B cell (primary cell): Measurements from ENCODE around the gene ZMIZ1. TPM values are rescaled to one million over a fixed set of nuclear protein-coding genes. Genes with fewer than 3 reads are reported as not detected.

ENCODE experiments used
- ATAC-seq: fragments of 200-7000 bp; cut with Tn5 transposase; one replicate; pipeline ENCODE4 v1.10.0; 2021; ENCODE audit warnings: low read depth, mild to moderate bottlenecking, moderate number of reproducible peaks, moderate library complexity
- CTCF ChIA-PET: fragments of 350-600 bp; sonication (Branson Sonifier 250); formaldehyde crosslinking; loops from one replicate; lab custom pipeline; 2021; ENCODE audit warnings: antibody characterized with exemption, inconsistent platforms; lab: Charles Lee
- POLR2A ChIA-PET: fragments of 350-600 bp; sonication (Branson Sonifier 250); formaldehyde crosslinking; loops from one replicate; lab custom pipeline; 2021; ENCODE audit warnings: antibody characterized with exemption; lab: Charles Lee
- DNase-seq: peaks from one replicate; pipeline ENCODE4 v3.0.0; 2013
- H2AFZ ChIP-seq: 2 replicates; pipeline ENCODE4 v1.6.1; 2012; ENCODE audit warnings: mild to moderate bottlenecking, low read depth, low read length; ENCODE audit not compliant: insufficient read depth, poor library complexity, severe bottlenecking
- H3K27ac ChIP-seq, 2 donors: 1 replicate in 1 of 2; 2 replicates in 1 of 2; pipeline ENCODE4 v1.5.1; 2012 to 2013; ENCODE audit warnings: low read length in 2 of 2, mild to moderate bottlenecking in 2 of 2, moderate library complexity in 1 of 2
- H3K27me3 ChIP-seq, 4 experiments: fragments of 200-600 bp in 1 of 4; sonication (generic) in 1 of 4; replicated peaks in 1 of 4; 1 replicate in 2 of 4; 2 replicates in 2 of 4; pipeline versions ENCODE4 v1.6.1 to v1.7.0; 2013 to 2016; ENCODE audit warnings: low read length in 3 of 4, mild to moderate bottlenecking in 2 of 4, mixed read lengths in 1 of 4, moderate library complexity in 1 of 4; ENCODE audit not compliant: insufficient read depth in 4 of 4, control insufficient read depth in 3 of 4; ENCODE audit errors: control extremely low read depth in 1 of 4
- H3K36me3 ChIP-seq, 2 experiments: replicated peaks in 1 of 2; 1 replicate in 1 of 2; 2 replicates in 1 of 2; pipeline versions ENCODE4 v1.6.1 to v1.7.1; 2013; ENCODE audit warnings: low read length in 1 of 2; ENCODE audit not compliant: insufficient read depth in 2 of 2, control insufficient read depth in 1 of 2; ENCODE audit errors: control extremely low read depth in 1 of 2, extremely low read depth in 1 of 2
- H3K4me1 ChIP-seq, 2 donors: fragments of 200-600 bp in 1 of 2; sonication (generic) in 1 of 2; 1 replicate in 1 of 2; 2 replicates in 1 of 2; pipeline versions ENCODE4 v1.5.1 to v1.6.1; 2013 to 2017; ENCODE audit warnings: low read length in 2 of 2; ENCODE audit not compliant: control insufficient read depth in 2 of 2, insufficient read depth in 2 of 2
- H3K4me2 ChIP-seq: replicated peaks from 2 replicates; pipeline ENCODE3; 2012; ENCODE audit warnings: mild to moderate bottlenecking, low read depth, low read length; ENCODE audit not compliant: poor library complexity, severe bottlenecking
- H3K4me3 ChIP-seq, 5 experiments: fragments of 200-600 bp in 1 of 5; sonication (generic) in 1 of 5; 1 replicate in 3 of 5; 2 replicates in 2 of 5; pipeline versions ENCODE4 v1.5.1 to v1.7.0; 2011 to 2016; ENCODE audit warnings: low read length in 4 of 5, mild to moderate bottlenecking in 4 of 5, low read depth in 2 of 5, control low read depth in 1 of 5, moderate library complexity in 1 of 5; ENCODE audit not compliant: insufficient read depth in 1 of 5; ENCODE audit errors: control extremely low read depth in 1 of 5, extremely low read depth in 1 of 5
- H3K79me2 ChIP-seq: fragments of 200-600 bp; sonication (generic); one replicate; pipeline ENCODE4 v1.6.0; 2016; ENCODE audit warnings: low read length; ENCODE audit not compliant: control insufficient read depth, insufficient read depth
- H3K9ac ChIP-seq: fragments of 200-600 bp; sonication (generic); 2 replicates; pipeline ENCODE4 v1.6.1; 2017; ENCODE audit warnings: mild to moderate bottlenecking, low read length, moderate library complexity
- H3K9me3 ChIP-seq, 3 donors: one replicate each; pipeline versions ENCODE4 v1.6.1 to v1.7.1; 2013; ENCODE audit warnings: low read length in 2 of 3; ENCODE audit not compliant: control insufficient read depth in 2 of 3, insufficient read depth in 1 of 3; ENCODE audit errors: control extremely low read depth in 1 of 3
- H4K20me1 ChIP-seq: 2 replicates; pipeline ENCODE4 v1.6.0; 2012; ENCODE audit warnings: mild to moderate bottlenecking, low read length; ENCODE audit not compliant: insufficient read depth, control insufficient read depth, poor library complexity, severe bottlenecking
- H3K27ac Mint-ChIP-seq: one replicate; pipeline ENCODE4 v1.8.0; 2021; ENCODE audit warnings: mixed read lengths
- H3K27me3 Mint-ChIP-seq: one replicate; pipeline ENCODE4 v1.8.0; 2021; ENCODE audit warnings: mixed read lengths
- H3K4me1 Mint-ChIP-seq: one replicate; pipeline ENCODE4 v1.8.0; 2021; ENCODE audit warnings: mixed read lengths
- H3K4me3 Mint-ChIP-seq: one replicate; pipeline ENCODE4 v1.8.0; 2021; ENCODE audit warnings: mixed read lengths
- H3K9me3 Mint-ChIP-seq: one replicate; pipeline ENCODE4 v1.8.0; 2022; ENCODE audit warnings: mixed read lengths; ENCODE audit not compliant: insufficient read depth
- CTCF ChIP-seq: fragments of 200-600 bp; IDR thresholded peaks from one replicate; pipeline ENCODE4 v1.8.0; 2022; ENCODE audit warnings: antibody characterized with exemption, mild to moderate bottlenecking
- EZH2 ChIP-seq: IDR thresholded peaks from 2 replicates; pipeline ENCODE4 v1.6.1; 2012; ENCODE audit warnings: borderline replicate concordance, low read depth, mild to moderate bottlenecking, moderate library complexity, low read length; ENCODE audit not compliant: insufficient read depth, poor library complexity, severe bottlenecking
- WGBS: methylation state at CpG from one replicate; pipeline ENCODE4 v1.1.5; 2013; ENCODE audit warnings: missing lambda C conversion rate; ENCODE audit not compliant: insufficient coverage; 5-methylcytosine and 5-hydroxymethylcytosine counted together
- intact Hi-C: fragments of 100-400 bp; cut with micrococcal nuclease; formaldehyde crosslinking; loops from one replicate; pipeline ENCODE4 v1.10.0; 2022
- polyA plus RNA-seq: library from polyadenylated mRNA; depleted of rRNA; stranded (reverse); fragments of >200 nt; gene quantifications from 2 replicates; pipeline ENCODE4 v1.2.3, GENCODE V29; 2012
- total RNA-seq, 2 donors: library from RNA; stranded (reverse); fragments of 120-200 nt in 1 of 2; gene quantifications; 1 replicate in 1 of 2; 2 replicates in 1 of 2; pipeline versions ENCODE4 v1.2.3 to v1.2.4, GENCODE V29; 2013 to 2022

ZMIZ1 gene
- total and polyA plus RNA-seq, 2 donors (not counting 1 experiment from before 2014, with no cell fraction given): 14.3 to 64.9 TPM

GRCh38 chr10:79068203-79068561 lies 584 bp upstream of the ZMIZ1 start:
- peak overlapping the region in 4 of 5 experiments; percentile 50 to 94 (median 67) for H3K4me3 ChIP-seq
- Mint-ChIP-seq H3K27ac (peak overlapping the region; percentile 32), H3K27me3 (peaks cover 22% of the 10 kb centered on the region), H3K4me3 (peak overlapping the region; percentile 97), H3K9me3 (no peaks in the 10 kb centered on the region), H3K4me1 (peaks cover 37% of the 10 kb centered on the region)
- H4K20me1 ChIP-seq: no peaks in the 10 kb centered on the region
- POLR2A ChIA-PET: interaction anchor here (0.5 to 0.8 kb wide), 4 partner anchors 36 to 1295 kb away, joined by 3 to 6 read pairs (median 4); no protein-coding TSS in a partner anchor
- WGBS: 2% methylated on average over 17 of the region's 17 CpGs
- H3K9me3 ChIP-seq: no peaks in the 10 kb centered on the region
- peak overlapping the region; percentile 86 for H3K4me2 ChIP-seq
- intact Hi-C loops: loop anchor here (1.0 to 5.0 kb wide), 6 partner anchors 17 to 1039 kb away; partner anchors contain the start of genes POLR3A, PPIF and ZCCHC24
- no peak for ATAC-seq
- peak overlapping the region; percentile 76 for H2AFZ ChIP-seq
- no peak overlapping the region for H3K27ac ChIP-seq
- TF ChIP-seq EZH2 (no peak), CTCF (peak; percentile 1)
- H3K9ac ChIP-seq: peak overlapping the region; percentile 64
- H3K4me1 ChIP-seq: peaks cover 18 to 37% of the 10 kb centered on the region in 2 donors
- H3K36me3 ChIP-seq: no peaks in the 10 kb centered on the region
- CTCF ChIA-PET: interaction anchor here (2.3 kb wide), 1 partner anchor 126 kb away, joined by 8 read pairs; no protein-coding TSS in a partner anchor
- H3K27me3 ChIP-seq: peaks cover 0 to 30% (median 22%) of the 10 kb centered on the region in 4 experiments
- DNase-seq: no peak
- H3K79me2 ChIP-seq: peaks cover 6% of the 10 kb centered on the region

- H3K27me3 Mint-ChIP-seq: peaks cover 32% of the 10 kb centered on the region
- peak; percentile 67 for DNase-seq
- Histone ChIP-seq H3K9me3 (no peaks in the 10 kb centered on the region), H3K36me3 (no peaks in the 10 kb centered on the region), H3K27ac (no peak overlapping the region), H3K4me1 (peaks cover 18 to 35% of the 10 kb centered on the region in 2 donors), H3K27me3 (peaks cover 0 to 33% (median 25%) of the 10 kb centered on the region in 4 experiments), H2AFZ (peak overlapping the region; percentile 76), H3K4me2 (peak overlapping the region; percentile 86), H4K20me1 (no peaks in the 10 kb centered on the region), H3K9ac (peak overlapping the region; percentile 64), H3K79me2 (peaks cover 8% of the 10 kb centered on the region), H3K4me3 (peak overlapping the region; percentile 61 to 94 (median 67))
- peak overlapping the region; percentile 94 for H3K4me3 Mint-ChIP-seq
- under 1% methylated on average over 61 of the region's 77 CpGs for WGBS
- peak overlapping the region; percentile 74 for H3K27ac Mint-ChIP-seq
- CTCF ChIA-PET: no interaction called here
- H3K9me3 Mint-ChIP-seq: no peaks in the 10 kb centered on the region
- ATAC-seq: peak; percentile 13
- intact Hi-C loops: loop anchor here (2.0 to 5.0 kb wide), 5 partner anchors 15 to 1041 kb away; partner anchors contain the start of genes POLR3A and PPIF
- TF ChIP-seq CTCF (no peak), EZH2 (no peak)
- peaks cover 33% of the 10 kb centered on the region for H3K4me1 Mint-ChIP-seq
- POLR2A ChIA-PET: no interaction called here
Observed at GRCh38 chr10:79069325-79070080, 737 bp downstream of the ZMIZ1 start.
